ENCODE results near the gene SNTG2. TPM values are rescaled to one million over a fixed set of nuclear protein-coding genes. Genes with fewer than 3 reads are reported as not detected.

Gene SNTG2
- total RNA-seq, 3 donors from 2014 or later (not counting 1 experiment from before 2014, with no cell fraction given): not detected

DNA sequence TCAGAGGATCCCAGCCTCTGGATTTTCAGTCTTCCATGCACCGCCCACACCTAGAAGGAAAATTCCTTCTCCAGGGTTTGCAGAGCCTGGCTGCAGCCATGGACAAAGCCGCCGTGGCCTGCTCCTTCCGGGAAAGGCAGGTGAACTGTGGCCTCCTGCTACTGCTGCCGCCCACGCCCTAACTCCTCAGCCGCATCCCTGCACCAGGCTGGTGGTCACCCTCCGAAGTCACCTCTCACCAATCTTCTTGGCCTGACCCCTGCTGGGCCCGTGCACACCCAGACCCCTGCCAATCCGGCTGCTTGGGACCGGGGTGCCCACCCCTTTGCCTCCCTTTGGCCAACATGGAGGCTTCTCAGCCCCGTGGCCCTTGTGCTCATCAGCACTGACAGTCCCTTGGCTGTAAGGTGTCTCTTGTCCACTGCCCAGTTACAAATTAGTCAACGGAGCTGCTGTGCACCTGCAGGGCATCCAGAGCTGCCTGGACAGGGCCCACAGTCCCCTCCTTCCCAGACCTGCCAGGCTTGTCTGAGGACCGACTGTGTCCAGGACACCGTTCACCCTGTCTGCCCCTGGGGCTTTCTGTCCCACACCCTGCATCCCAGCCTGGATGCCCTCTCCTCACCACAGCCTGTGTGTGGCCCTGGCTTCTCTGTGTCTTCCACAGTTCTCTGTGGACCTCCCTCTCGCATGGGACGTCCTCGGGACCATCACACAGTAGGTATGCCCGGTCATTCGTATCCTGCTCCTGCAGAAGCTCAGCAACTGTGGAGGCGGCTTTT is 332.6 kb downstream of the SNTG2 start:
- DNase-seq (no peak), ATAC-seq (no peak)
- TF ChIP-seq, protein P1, sequence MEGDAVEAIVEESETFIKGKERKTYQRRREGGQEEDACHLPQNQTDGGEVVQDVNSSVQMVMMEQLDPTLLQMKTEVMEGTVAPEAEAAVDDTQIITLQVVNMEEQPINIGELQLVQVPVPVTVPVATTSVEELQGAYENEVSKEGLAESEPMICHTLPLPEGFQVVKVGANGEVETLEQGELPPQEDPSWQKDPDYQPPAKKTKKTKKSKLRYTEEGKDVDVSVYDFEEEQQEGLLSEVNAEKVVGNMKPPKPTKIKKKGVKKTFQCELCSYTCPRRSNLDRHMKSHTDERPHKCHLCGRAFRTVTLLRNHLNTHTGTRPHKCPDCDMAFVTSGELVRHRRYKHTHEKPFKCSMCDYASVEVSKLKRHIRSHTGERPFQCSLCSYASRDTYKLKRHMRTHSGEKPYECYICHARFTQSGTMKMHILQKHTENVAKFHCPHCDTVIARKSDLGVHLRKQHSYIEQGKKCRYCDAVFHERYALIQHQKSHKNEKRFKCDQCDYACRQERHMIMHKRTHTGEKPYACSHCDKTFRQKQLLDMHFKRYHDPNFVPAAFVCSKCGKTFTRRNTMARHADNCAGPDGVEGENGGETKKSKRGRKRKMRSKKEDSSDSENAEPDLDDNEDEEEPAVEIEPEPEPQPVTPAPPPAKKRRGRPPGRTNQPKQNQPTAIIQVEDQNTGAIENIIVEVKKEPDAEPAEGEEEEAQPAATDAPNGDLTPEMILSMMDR (IDR thresholded peaks at IDR 0.05): no peak
- Mint-ChIP-seq H3K4me3 (no peak overlapping the region), H3K4me1 (no peaks in the 10 kb centered on the region), H3K27me3 (ENCODE audit: low read depth in 2 of 2) (peaks cover 0 to 4% of the 10 kb centered on the region in 2 donors), H3K27ac (no peak overlapping the region), H3K36me3 (no peaks in the 10 kb centered on the region), H3K9me3 (no peaks in the 10 kb centered on the region)
- Histone ChIP-seq H3K27me3 (ENCODE audit: control insufficient read depth, insufficient read depth, low read length) (no peaks in the 10 kb centered on the region), H3K36me3 (ENCODE audit: control insufficient read depth, insufficient read depth, low read length) (no peaks in the 10 kb centered on the region), H3K4me1 (ENCODE audit: control insufficient read depth, insufficient read depth, low read length) (no peaks in the 10 kb centered on the region), H3K9me3 (ENCODE audit: control insufficient read depth, insufficient read depth, low read length) (no peaks in the 10 kb centered on the region), H3K27ac (ENCODE audit: low read length) (no peak overlapping the region), H3K4me3 (ENCODE audit: low read length) (no peak overlapping the region)
- 84% methylated on average over 21 of the region's 21 CpGs for WGBS (ENCODE audit: insufficient coverage)
- intact Hi-C loops (cut with micrococcal nuclease): no loop called here

DNA sequence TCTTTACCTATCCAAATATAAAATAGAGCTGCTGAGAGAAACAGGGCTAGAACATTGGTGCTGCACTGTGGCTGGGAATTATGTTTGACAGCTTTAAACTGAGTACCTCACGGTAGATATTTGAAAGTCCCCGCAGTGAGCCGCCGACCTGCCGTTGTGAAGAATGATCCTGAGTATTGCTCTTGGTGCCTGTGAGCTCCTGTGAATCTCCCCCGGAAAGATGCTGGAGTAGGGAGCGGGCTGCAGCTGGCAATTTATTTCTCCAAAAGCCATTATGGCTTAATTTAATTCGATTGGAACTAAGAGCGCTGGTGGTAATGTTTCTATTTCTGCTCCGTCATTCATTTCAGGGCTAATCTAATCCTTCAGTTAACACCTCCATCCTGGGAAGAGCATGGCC is 333.2 kb downstream of the SNTG2 start:
- no peak overlapping the region for H3K4me3 Mint-ChIP-seq
- no peaks in the 10 kb centered on the region for H3K9me3 Mint-ChIP-seq
- Histone ChIP-seq H3K27me3 (ENCODE audit: control insufficient read depth, insufficient read depth, low read length) (no peaks in the 10 kb centered on the region), H3K4me1 (ENCODE audit: control insufficient read depth, insufficient read depth, low read length) (no peaks in the 10 kb centered on the region), H3K9me3 (ENCODE audit: control insufficient read depth, insufficient read depth, low read length) (no peaks in the 10 kb centered on the region), H3K36me3 (ENCODE audit: control insufficient read depth, insufficient read depth, low read length) (no peaks in the 10 kb centered on the region), H3K4me3 (ENCODE audit: low read length) (no peak overlapping the region), H3K27ac (ENCODE audit: low read length) (no peak overlapping the region)
- TF ChIP-seq, protein P1 (IDR thresholded peaks at IDR 0.05): no peak
- H3K27ac Mint-ChIP-seq: no peak overlapping the region
- ATAC-seq (no peak), DNase-seq (no peak)
- no peaks in the 10 kb centered on the region for H3K4me1 Mint-ChIP-seq
- H3K36me3 Mint-ChIP-seq: no peaks in the 10 kb centered on the region
- peaks cover 0 to 6% of the 10 kb centered on the region in 2 donors for H3K27me3 Mint-ChIP-seq (ENCODE audit: low read depth in 2 of 2)
- intact Hi-C loops (cut with micrococcal nuclease): no loop called here
- WGBS (ENCODE audit: insufficient coverage): 91% methylated on average over 10 of the region's 10 CpGs

DNA sequence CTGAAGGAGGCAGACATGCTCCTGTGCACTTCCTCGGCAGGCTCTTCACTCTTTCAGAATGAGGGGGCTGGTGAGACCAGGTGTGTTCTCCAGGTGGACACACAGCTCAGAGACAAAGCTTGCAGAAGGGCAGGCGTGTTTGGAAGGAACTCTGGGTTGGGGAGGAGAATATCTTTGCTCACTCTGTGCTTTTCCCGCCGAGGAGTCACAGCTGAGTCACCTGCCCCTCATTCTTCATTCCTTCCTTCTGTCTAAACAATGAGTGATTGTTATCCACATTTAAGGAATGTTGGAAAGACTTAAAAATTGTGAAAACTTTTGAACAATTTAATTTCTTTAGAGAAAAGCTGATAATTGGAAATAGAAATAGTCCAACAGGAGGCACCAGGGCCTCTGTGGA is 336.3 kb downstream of the SNTG2 start:
- peaks cover 8 to 13% of the 10 kb centered on the region in 2 donors for H3K27me3 Mint-ChIP-seq (ENCODE audit: low read depth in 2 of 2)
- H3K36me3 Mint-ChIP-seq: no peaks in the 10 kb centered on the region
- no peak overlapping the region for H3K4me3 ChIP-seq (ENCODE audit: low read length)
- no peaks in the 10 kb centered on the region for H3K4me1 Mint-ChIP-seq
- intact Hi-C loops (cut with micrococcal nuclease): no loop called here
- no peaks in the 10 kb centered on the region for H3K4me1 ChIP-seq (ENCODE audit: control insufficient read depth, insufficient read depth, low read length)
- WGBS (ENCODE audit: insufficient coverage): 70% methylated on average over 2 of the region's 4 CpGs
- H3K36me3 ChIP-seq (ENCODE audit: control insufficient read depth, insufficient read depth, low read length): no peaks in the 10 kb centered on the region
- no peaks in the 10 kb centered on the region for H3K9me3 Mint-ChIP-seq
- H3K4me3 Mint-ChIP-seq: no peak overlapping the region
- no peak for DNase-seq
- no peak for ATAC-seq
- no peaks in the 10 kb centered on the region for H3K9me3 ChIP-seq (ENCODE audit: control insufficient read depth, insufficient read depth, low read length)
- H3K27ac ChIP-seq (ENCODE audit: low read length): no peak overlapping the region
- TF ChIP-seq, protein P1 (IDR thresholded peaks at IDR 0.05): no peak
- H3K27ac Mint-ChIP-seq: no peak overlapping the region
- no peaks in the 10 kb centered on the region for H3K27me3 ChIP-seq (ENCODE audit: control insufficient read depth, insufficient read depth, low read length)

DNA sequence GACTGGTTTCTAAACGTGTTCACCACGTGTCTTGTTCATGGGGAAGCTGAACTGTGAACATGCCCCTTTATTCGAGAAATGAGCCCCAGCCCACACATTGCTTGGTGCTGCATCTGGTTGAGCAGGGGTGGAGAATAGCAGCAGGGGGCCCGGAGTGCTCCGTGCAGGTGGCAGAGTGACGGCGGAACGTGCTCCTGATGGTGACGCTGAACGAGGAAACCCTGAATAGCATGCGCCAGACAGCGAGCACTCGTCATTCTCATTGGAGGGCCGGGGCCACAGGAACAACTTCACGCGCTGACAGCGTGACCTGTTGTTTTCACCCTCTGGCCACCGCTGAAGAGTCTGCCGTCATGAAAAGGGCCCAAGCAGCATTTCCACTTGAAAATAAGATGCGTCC is 336.8 kb downstream of the SNTG2 start:
- Histone ChIP-seq H3K4me3 (ENCODE audit: low read length) (no peak overlapping the region), H3K27ac (ENCODE audit: low read length) (no peak overlapping the region), H3K36me3 (ENCODE audit: control insufficient read depth, insufficient read depth, low read length) (no peaks in the 10 kb centered on the region), H3K9me3 (ENCODE audit: control insufficient read depth, insufficient read depth, low read length) (no peaks in the 10 kb centered on the region), H3K4me1 (ENCODE audit: control insufficient read depth, insufficient read depth, low read length) (no peaks in the 10 kb centered on the region), H3K27me3 (ENCODE audit: control insufficient read depth, insufficient read depth, low read length) (no peaks in the 10 kb centered on the region)
- no peak overlapping the region for H3K27ac Mint-ChIP-seq
- no peaks in the 10 kb centered on the region for H3K4me1 Mint-ChIP-seq
- peaks cover 0 to 2% of the 10 kb centered on the region in 2 donors for H3K9me3 Mint-ChIP-seq
- no peak overlapping the region for H3K4me3 Mint-ChIP-seq
- H3K27me3 Mint-ChIP-seq (ENCODE audit: low read depth in 2 of 2): peaks cover 13% of the 10 kb centered on the region in 2 donors
- no peaks in the 10 kb centered on the region for H3K36me3 Mint-ChIP-seq
- DNase-seq (no peak), ATAC-seq (no peak)
- TF ChIP-seq, protein P1 (IDR thresholded peaks at IDR 0.05): no peak
- WGBS (ENCODE audit: insufficient coverage): 92% methylated on average over 20 of the region's 20 CpGs
- intact Hi-C loops (cut with micrococcal nuclease): no loop called here

Measured in natural killer cell (primary cell).